GM12878 (cell line): ENCODE data around the gene UBA6. TPM values are rescaled to one million over a fixed set of nuclear protein-coding genes. Genes with fewer than 3 reads are reported as not detected.

Experiments used
- polyA plus RNA-seq, 11 experiments: library from polyadenylated mRNA; depleted of rRNA in 4 of 11; unstranded in 6 of 11; stranded (reverse) in 5 of 11; fragments of >200 nt; fragmentation: Nextera tagmentation in 4 of 11; fragmentation: Illumina TruSeq in 1 of 11; extraction: Ambion mirVana in 4 of 11; extraction: Trizol in 1 of 11; gene quantifications; 1 replicate in 1 of 11; 2 replicates in 10 of 11; pipeline versions ENCODE4 v1.2.1 to v1.2.3, GENCODE V29; 2011 to 2016; ENCODE audit warnings: inconsistent platforms in 2 of 11, missing spikeins in 2 of 11, low read depth in 1 of 11
- small RNA-seq: library from RNA; depleted of rRNA; stranded (forward); fragments of <200 nt; gene quantifications from one replicate; pipeline ENCODE3, GENCODE V24; 2014
- total RNA-seq, 4 experiments: library from RNA; depleted of rRNA in 3 of 4; stranded (reverse); fragments of >200 nt in 3 of 4; fragmentation: Illumina TruSeq in 1 of 4; extraction: Trizol in 1 of 4; gene quantifications; 2 replicates each; pipeline versions ENCODE4 v1.2.1 to v1.2.3, GENCODE V29; 2013 to 2021

UBA6 gene
- total and polyA plus RNA-seq, 10 of the 15 experiments (the other 5 are each of a cell fraction or from before 2014, with no cell fraction given), result 7.9 to 70.6 (median 34.7) TPM

Small RNAs within 50 kb of the gene (small RNA-seq; reads per million reads assigned to genes)
- gene AC096720.1 (not detected), gene RF00091 (not detected)

Other genes with a start within 250 kb of the UBA6 start
- 16.8 and 21.8 TPM in 2 replicates for gene CENPC, start 155.7 kb downstream of the UBA6 start, total RNA-seq (2014; rRNA removed)
- 34.9 and 38.1 TPM in 2 replicates for gene CENPC, start 155.7 kb downstream of the UBA6 start, total RNA-seq (2014; rRNA removed; fragmentation: Illumina TruSeq; extraction: Trizol)
- gene CENPC, start 155.7 kb downstream of the UBA6 start, total RNA-seq (2021), result 18.9 and 20.8 TPM in 2 replicates
- gene CENPC, start 155.7 kb downstream of the UBA6 start, polyA plus RNA-seq (2011; rRNA removed), result 19.9 and 35.3 TPM in 2 replicates
- gene CENPC, start 155.7 kb downstream of the UBA6 start, polyA plus RNA-seq (2014; fragmentation: Illumina TruSeq; extraction: Trizol), result 28.2 and 31.8 TPM in 2 replicates
- 10 to 100 TPM; 13.1 to 15.2 TPM for gene CENPC, start 155.7 kb downstream of the UBA6 start, polyA plus RNA-seq (2014; fragmentation: Nextera tagmentation; extraction: Ambion mirVana)
- gene CENPC, start 155.7 kb downstream of the UBA6 start, polyA plus RNA-seq (2014; rRNA removed), result 13.1 and 17.6 TPM in 2 replicates
- gene CENPC, start 155.7 kb downstream of the UBA6 start, polyA plus RNA-seq (2016; fragmentation: Nextera tagmentation; extraction: Ambion mirVana), result 10 to 100 TPM; 26.1 to 26.2 TPM
- 8.7 and 12.1 TPM in 2 replicates for gene STAP1, start 142.4 kb downstream of the UBA6 start, total RNA-seq (2014; rRNA removed)
- 16.1 and 18.3 TPM in 2 replicates for gene STAP1, start 142.4 kb downstream of the UBA6 start, total RNA-seq (2014; rRNA removed; fragmentation: Illumina TruSeq; extraction: Trizol)
- gene STAP1, start 142.4 kb downstream of the UBA6 start, total RNA-seq (2021), result 8.1 and 10.2 TPM in 2 replicates
- gene STAP1, start 142.4 kb downstream of the UBA6 start, polyA plus RNA-seq (2011; rRNA removed), result 8.6 and 13.6 TPM in 2 replicates
- gene STAP1, start 142.4 kb downstream of the UBA6 start, polyA plus RNA-seq (2014; fragmentation: Illumina TruSeq; extraction: Trizol), result 14.8 and 22.7 TPM in 2 replicates
- gene STAP1, start 142.4 kb downstream of the UBA6 start, polyA plus RNA-seq (2014; fragmentation: Nextera tagmentation; extraction: Ambion mirVana), result 10 to 100 TPM; 16.3 to 19.4 TPM
- 7.2 and 8.7 TPM in 2 replicates for gene STAP1, start 142.4 kb downstream of the UBA6 start, polyA plus RNA-seq (2014; rRNA removed)
- gene STAP1, start 142.4 kb downstream of the UBA6 start, polyA plus RNA-seq (2016; fragmentation: Nextera tagmentation; extraction: Ambion mirVana), result 1 to 10 TPM; 4.6 to 5.2 TPM
- not detected in 2 replicates for gene GNRHR, start 53.2 kb upstream of the UBA6 start, total RNA-seq (2014; rRNA removed)
- gene GNRHR, start 53.2 kb upstream of the UBA6 start, total RNA-seq (2014; rRNA removed; fragmentation: Illumina TruSeq; extraction: Trizol), result not detected in 2 replicates
- gene GNRHR, start 53.2 kb upstream of the UBA6 start, total RNA-seq (2021), result not detected in 2 replicates
- gene GNRHR, start 53.2 kb upstream of the UBA6 start, polyA plus RNA-seq (2011; rRNA removed), result not detected in 2 replicates
- gene GNRHR, start 53.2 kb upstream of the UBA6 start, polyA plus RNA-seq (2014; fragmentation: Illumina TruSeq; extraction: Trizol), result not detected in 2 replicates
- gene GNRHR, start 53.2 kb upstream of the UBA6 start, polyA plus RNA-seq (2014; fragmentation: Nextera tagmentation; extraction: Ambion mirVana), result under 1 TPM; 0.02 to 0.08 TPM
- gene GNRHR, start 53.2 kb upstream of the UBA6 start, polyA plus RNA-seq (2014; rRNA removed), result not detected in 2 replicates
- gene GNRHR, start 53.2 kb upstream of the UBA6 start, polyA plus RNA-seq (2016; fragmentation: Nextera tagmentation; extraction: Ambion mirVana), result under 1 TPM in 1 of 2 experiments, not detected in 1; 0.12 TPM
- gene TMPRSS11D, start 182.8 kb upstream of the UBA6 start, total RNA-seq (2014; rRNA removed), result not detected in 2 replicates
- gene TMPRSS11D, start 182.8 kb upstream of the UBA6 start, total RNA-seq (2014; rRNA removed; fragmentation: Illumina TruSeq; extraction: Trizol), result not detected in 2 replicates
- gene TMPRSS11D, start 182.8 kb upstream of the UBA6 start, total RNA-seq (2021), result not detected in 2 replicates
- gene TMPRSS11D, start 182.8 kb upstream of the UBA6 start, polyA plus RNA-seq (2011; rRNA removed), result not detected in 2 replicates
- gene TMPRSS11D, start 182.8 kb upstream of the UBA6 start, polyA plus RNA-seq (2014; fragmentation: Illumina TruSeq; extraction: Trizol), result not detected in 2 replicates
- not detected for gene TMPRSS11D, start 182.8 kb upstream of the UBA6 start, polyA plus RNA-seq (2014; fragmentation: Nextera tagmentation; extraction: Ambion mirVana)
- not detected in 2 replicates for gene TMPRSS11D, start 182.8 kb upstream of the UBA6 start, polyA plus RNA-seq (2014; rRNA removed)
- gene TMPRSS11D, start 182.8 kb upstream of the UBA6 start, polyA plus RNA-seq (2016; fragmentation: Nextera tagmentation; extraction: Ambion mirVana), result not detected